Choroid plexus epithelial cell (primary cell): ENCODE results near the gene SRC.

ENCODE experiments used
- DNase-seq: peaks from one replicate; pipeline ENCODE4 v3.0.0-alpha.2; 2010; ENCODE audit warnings: low read depth
- H3K4me3 ChIP-seq: 2 replicates; pipeline ENCODE4 v1.5.1; 2011; ENCODE audit warnings: low read depth, mild to moderate bottlenecking, control low read depth, low read length, moderate library complexity
- TF ChIP-seq, protein P1 (sequence below): conservative IDR thresholded peaks from 2 replicates; pipeline ENCODE4 v1.5.1; 2011; ENCODE audit warnings: low read depth, mild to moderate bottlenecking, control low read depth, inconsistent platforms, low read length, moderate library complexity

SRC gene

DNA sequence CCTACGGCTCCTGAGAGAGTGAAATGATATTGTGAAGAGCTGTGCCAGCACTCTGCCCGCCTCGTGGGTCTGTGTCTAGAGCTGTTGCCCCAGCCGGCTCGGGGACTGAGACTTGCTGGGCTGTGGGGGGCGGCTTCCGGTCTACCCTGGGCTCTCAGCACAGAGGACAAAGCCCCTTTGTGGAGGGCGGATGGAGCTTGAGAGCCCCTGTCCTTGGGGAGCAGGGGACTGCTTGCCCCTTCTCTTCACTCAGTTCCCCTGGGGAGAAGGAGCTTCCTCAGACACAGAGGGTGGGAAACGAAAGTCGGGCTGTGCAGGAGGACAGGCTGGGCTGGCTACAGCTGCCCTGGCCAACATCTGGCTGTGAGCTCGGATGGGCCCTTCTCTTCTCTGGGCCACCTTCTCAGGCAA, 11.0 kb downstream of the SRC start:
- no peak for DNase-seq
- TF ChIP-seq, protein P1, sequence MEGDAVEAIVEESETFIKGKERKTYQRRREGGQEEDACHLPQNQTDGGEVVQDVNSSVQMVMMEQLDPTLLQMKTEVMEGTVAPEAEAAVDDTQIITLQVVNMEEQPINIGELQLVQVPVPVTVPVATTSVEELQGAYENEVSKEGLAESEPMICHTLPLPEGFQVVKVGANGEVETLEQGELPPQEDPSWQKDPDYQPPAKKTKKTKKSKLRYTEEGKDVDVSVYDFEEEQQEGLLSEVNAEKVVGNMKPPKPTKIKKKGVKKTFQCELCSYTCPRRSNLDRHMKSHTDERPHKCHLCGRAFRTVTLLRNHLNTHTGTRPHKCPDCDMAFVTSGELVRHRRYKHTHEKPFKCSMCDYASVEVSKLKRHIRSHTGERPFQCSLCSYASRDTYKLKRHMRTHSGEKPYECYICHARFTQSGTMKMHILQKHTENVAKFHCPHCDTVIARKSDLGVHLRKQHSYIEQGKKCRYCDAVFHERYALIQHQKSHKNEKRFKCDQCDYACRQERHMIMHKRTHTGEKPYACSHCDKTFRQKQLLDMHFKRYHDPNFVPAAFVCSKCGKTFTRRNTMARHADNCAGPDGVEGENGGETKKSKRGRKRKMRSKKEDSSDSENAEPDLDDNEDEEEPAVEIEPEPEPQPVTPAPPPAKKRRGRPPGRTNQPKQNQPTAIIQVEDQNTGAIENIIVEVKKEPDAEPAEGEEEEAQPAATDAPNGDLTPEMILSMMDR, result no peak
- H3K4me3 ChIP-seq, result no peak overlapping the region

DNA sequence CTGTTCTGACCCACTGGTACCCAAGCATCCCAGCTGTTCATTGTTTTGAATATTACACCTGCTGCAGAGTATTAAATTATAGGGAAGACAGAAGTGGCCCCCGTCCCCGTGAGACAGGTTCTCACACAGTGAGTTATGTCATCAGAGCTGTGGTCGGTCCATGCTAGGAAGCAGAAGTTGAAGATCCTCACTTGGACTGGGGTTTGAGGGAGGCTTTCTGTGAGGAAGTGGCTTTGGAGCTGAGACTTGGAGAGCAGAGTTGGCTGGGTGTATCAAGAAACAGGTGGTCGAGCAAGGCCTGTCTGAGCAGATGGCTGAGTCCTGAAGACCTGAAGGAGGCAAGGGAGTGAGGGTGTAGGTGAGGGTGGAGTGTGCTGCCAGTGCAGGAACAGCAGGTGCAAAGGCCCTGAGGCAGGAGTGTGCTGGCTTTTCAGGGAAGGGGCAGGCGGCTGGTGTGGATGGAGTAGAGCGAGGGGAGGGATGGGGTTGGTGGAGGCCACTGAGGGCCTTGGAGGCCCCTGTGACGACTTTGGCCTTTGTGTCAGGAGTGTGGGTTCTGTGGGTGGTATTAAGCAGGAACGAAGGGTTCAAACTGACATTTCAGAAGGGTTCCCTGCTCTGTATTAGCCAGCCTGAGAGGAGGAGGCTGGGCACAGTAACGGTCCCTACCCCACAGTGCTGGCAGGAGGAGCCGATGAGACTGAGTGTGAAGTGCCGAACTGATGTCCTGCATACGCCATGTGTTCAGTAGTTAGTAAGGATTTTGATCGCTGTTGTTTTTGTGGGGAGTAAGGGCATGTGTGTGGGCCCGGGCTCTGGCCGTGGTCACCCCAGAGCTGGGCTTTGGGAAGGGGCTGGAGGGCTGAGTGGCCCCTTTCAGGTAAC, 11.8 kb downstream of the SRC start:
- H3K4me3 ChIP-seq, result no peak overlapping the region
- TF ChIP-seq, protein P1, result no peak
- no peak for DNase-seq

DNA sequence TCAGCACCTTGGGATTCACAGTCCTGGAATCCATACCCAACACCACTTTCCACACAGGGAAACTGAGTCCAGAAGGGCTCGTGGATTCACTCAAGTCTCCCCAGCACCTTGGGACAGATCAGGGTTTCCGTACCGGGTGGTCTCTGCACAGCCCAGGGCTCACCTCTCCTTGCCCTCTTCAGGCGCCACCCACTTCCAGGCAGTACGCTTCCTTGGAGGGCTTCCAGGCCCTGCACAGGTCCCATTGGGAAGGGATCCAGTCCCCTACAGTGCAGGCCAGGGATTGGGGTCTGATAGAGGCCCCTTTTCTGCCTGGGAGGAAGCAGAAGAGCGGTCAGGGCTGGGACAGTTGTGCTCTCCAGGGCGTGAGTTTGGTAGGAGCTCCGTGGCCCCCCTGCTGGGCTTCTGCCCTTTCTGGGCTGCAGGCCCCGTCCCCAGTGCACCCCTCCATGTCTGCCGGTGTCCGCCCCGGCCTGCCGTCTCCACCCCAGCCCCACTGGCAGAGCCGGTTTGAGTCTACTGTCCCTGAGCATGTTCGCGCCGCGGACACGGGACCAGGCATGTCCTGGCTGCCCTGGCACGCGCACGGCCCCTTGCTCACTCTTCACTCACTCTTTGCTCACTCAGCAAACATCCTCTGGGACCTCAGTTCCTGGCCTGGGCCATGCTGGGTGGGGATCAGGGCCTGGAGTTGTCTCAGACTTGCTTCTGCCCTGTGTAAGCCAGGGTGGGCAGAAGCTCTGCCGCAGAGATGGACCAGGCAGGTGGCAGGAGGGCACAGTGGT, 12.6 kb downstream of the SRC start:
- no peak overlapping the region for H3K4me3 ChIP-seq
- no peak for DNase-seq
- TF ChIP-seq, protein P1, result no peak

DNA sequence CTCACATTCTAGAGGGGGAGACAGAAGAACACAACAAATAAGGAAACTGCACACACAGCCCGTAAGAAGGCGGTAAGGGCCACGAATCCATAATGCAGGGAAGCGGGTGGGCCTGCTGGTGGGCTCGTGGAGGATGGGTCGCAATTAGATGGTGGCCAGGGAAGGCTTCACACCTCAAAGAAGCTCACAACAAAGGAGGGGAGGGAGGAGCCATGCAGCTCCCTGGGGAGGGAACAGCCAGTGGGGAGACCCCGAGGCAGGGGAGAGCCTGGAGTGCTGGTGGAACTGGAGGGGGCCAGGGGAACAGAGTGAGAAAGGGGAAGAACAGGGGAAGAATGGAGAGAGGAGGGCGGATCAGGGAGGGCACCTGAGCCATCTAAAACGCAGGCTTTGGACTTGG, 13.4 kb downstream of the SRC start:
- H3K4me3 ChIP-seq, result no peak overlapping the region
- TF ChIP-seq, protein P1, result no peak
- no peak for DNase-seq

DNA sequence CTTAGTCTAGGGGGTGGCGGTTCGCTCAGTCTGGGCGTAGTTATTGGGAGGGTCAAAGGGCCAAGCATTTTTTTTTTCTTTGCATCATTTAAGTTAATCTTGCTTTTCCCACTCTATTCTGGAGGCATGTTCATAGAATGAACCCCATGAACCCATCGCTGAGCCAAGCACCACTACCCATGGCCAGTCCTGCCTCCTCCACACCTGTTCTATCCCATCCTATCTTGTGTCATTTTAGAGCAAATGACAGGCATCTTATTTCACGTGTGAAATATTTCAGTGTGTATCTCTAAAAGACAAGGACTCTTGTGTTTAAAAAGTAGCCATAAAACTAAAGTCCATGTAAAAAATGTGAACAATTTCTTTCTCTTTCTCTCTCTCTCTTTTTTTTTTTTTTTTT, 13.9 kb downstream of the SRC start:
- TF ChIP-seq, protein P1, result no peak
- H3K4me3 ChIP-seq, result no peak overlapping the region
- no peak for DNase-seq

DNA sequence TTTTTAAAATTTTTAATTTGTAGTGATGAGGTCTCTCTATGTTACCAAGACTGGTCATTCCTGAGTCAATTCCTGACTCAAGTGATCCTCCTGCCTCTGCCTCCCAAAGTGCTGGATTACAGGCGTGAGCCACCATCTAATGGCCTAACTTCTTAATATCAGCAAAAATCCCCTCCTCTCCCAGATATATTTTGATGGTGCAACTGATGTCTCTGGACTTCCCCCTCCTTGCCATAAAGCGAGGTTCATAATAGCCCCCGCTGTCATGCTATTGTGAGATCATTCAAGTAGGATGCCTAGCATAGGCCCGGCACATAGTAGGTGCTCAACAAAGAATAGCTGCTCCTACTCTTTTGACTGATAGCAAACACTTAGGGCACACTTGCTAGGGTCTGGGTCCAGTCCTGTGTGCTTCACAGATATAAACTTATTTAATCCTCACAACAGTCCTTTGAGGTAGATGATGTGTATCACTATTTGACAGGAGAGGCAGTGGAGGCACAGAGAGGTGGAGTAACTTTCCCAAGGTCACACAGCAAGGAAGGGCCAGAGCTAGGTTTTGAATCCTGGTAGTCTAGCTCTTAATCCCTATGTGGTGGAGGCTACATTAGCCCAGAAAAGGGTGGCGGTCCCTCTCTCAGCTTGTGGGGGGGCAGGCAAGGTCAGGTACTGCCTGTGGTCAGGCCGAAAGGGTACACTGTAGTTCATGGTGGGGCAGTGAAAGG, 14.6 kb downstream of the SRC start:
- no peak for DNase-seq
- H3K4me3 ChIP-seq, result no peak overlapping the region
- TF ChIP-seq, protein P1, result no peak
